Panc1 (cell line): Measurements from ENCODE around the gene TMEM62. TPM values are rescaled to one million over a fixed set of nuclear protein-coding genes. Genes with fewer than 3 reads are reported as not detected.

Experiments used
- ATAC-seq: fragments of 200-7000 bp; cut with Tn5 transposase; 2 replicates; pipeline ENCODE4 v1.9.1; 2020; ENCODE audit warnings: mild to moderate bottlenecking, moderate library complexity
- BruUV-seq: library from RNA; stranded (reverse); fragments of 400-500 nt; replicated peaks from 2 replicates; lab custom pipeline; 2021; lab: Mats Ljungman, UMichigan
- CTCF ChIA-PET: fragments of 300-600 bp; sonication (Branson Sonifier 250); formaldehyde crosslinking; loops from one replicate; lab custom pipeline; 2022; ENCODE audit warnings: antibody characterized with exemption; lab: Charles Lee
- POLR2A ChIA-PET: fragments of 300-600 bp; sonication (Branson Sonifier 250); formaldehyde crosslinking; loops from one replicate; lab custom pipeline; 2022; ENCODE audit warnings: antibody characterized with exemption; lab: Charles Lee
- DNase-seq: peaks from one replicate; pipeline ENCODE4 v3.0.0-alpha.2; 2010; ENCODE audit warnings: low read depth, low spot score
- H3K27ac ChIP-seq: 2 replicates; pipeline ENCODE4 v1.5.1; 2011; ENCODE audit warnings: mild to moderate bottlenecking, low read length, inconsistent platforms
- H3K27me3 ChIP-seq: fragments of 200-500 bp; sonication (Bioruptor generic); 2 replicates; pipeline ENCODE4 v1.6.0; 2014; ENCODE audit warnings: low read length, inconsistent platforms; ENCODE audit not compliant: control insufficient read depth, insufficient read depth
- H3K36me3 ChIP-seq: fragments of 200-500 bp; sonication (Bioruptor generic); 2 replicates; pipeline ENCODE4 v1.5.1; 2014; ENCODE audit warnings: inconsistent platforms, mild to moderate bottlenecking, low read length, moderate library complexity; ENCODE audit not compliant: control insufficient read depth, insufficient read depth
- H3K4me1 ChIP-seq: 2 replicates; pipeline ENCODE4 v1.5.1; 2011; ENCODE audit warnings: inconsistent platforms, mild to moderate bottlenecking, low read length, moderate library complexity; ENCODE audit not compliant: control insufficient read depth, insufficient read depth
- H3K4me3 ChIP-seq, 2 experiments: 2 replicates each; pipeline ENCODE4 v1.5.1; 2011 to 2012; ENCODE audit warnings: low read depth in 2 of 2, low read length in 2 of 2, mild to moderate bottlenecking in 2 of 2, inconsistent platforms in 1 of 2, moderate library complexity in 1 of 2
- H3K9me3 ChIP-seq: fragments of 200-500 bp; sonication (Bioruptor generic); 2 replicates; pipeline ENCODE4 v1.5.1; 2014; ENCODE audit warnings: low read depth, mild to moderate bottlenecking, inconsistent platforms, low read length, moderate library complexity; ENCODE audit not compliant: control insufficient read depth, insufficient read depth
- POLR2AphosphoS5 ChIP-seq: IDR thresholded peaks from 2 replicates; pipeline ENCODE4 v1.6.1; 2012; ENCODE audit warnings: mild to moderate bottlenecking, low read depth, low read length, moderate library complexity
- SIN3A ChIP-seq: IDR thresholded peaks from 2 replicates; pipeline ENCODE4 v1.6.1; 2012; ENCODE audit warnings: low read depth, mild to moderate bottlenecking, low read length, moderate library complexity, borderline replicate concordance; ENCODE audit not compliant: insufficient read depth
- TCF7L2 ChIP-seq: IDR thresholded peaks from 2 replicates; pipeline ENCODE4 v1.6.1; 2011; ENCODE audit warnings: mild to moderate bottlenecking, low read depth, low read length, inconsistent platforms
- in situ Hi-C: cut with HindIII; loops from 2 replicates; pipeline ENCODE4 v1.10.0; 2016; ENCODE audit warnings: low sequenced_read_pairs, low pct_unique_long_range_greater_than_20kb
- intact Hi-C: fragments of 100-400 bp; cut with micrococcal nuclease; formaldehyde crosslinking; loops from one replicate; pipeline ENCODE4 v1.10.0; 2022; ENCODE audit not compliant: unreplicated experiment
- total RNA-seq: library from RNA; stranded (reverse); gene quantifications from one replicate; pipeline ENCODE4 v1.2.1, GENCODE V29; 2021; ENCODE audit not compliant: unreplicated experiment
- TF ChIP-seq, protein P1 (sequence below): fragments of 450-650 bp; IDR thresholded peaks from 2 replicates; pipeline ENCODE4 v1.5.1; 2017; ENCODE audit warnings: mild to moderate bottlenecking
- TF ChIP-seq, protein P2 (sequence below), 2 experiments: IDR thresholded peaks; 2 replicates each; pipeline ENCODE4 v1.6.1; 2011 to 2012; ENCODE audit warnings: low read depth in 2 of 2, control low read depth in 1 of 2, low read length in 1 of 2, mild to moderate bottlenecking in 1 of 2, moderate library complexity in 1 of 2; ENCODE audit not compliant: insufficient read depth in 1 of 2

Gene TMEM62
- total RNA-seq, 1 experiment from 2014 or later = 20.4 TPM

DNA sequence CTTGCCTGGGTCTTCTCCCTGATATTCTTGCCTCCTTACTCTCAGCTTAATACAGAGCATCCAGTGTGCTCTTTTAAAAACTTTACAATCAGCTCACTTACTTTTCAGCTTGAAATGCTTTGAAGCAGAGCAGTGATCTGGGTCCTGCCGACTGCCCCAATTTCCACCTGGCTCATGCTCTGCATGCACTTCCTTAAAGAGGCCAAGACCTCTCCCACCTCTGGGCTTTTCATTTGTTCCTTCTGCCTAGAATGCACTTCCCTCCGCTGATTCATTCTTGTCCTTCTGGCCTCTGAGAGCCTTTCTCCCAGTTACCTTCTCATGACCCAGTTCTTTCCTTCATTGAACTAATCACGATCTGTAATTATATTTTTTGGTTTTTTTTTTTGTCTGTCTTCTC lies 49.9 kb downstream of the TMEM62 start:
- no peaks in the 10 kb centered on the region for H3K27me3 ChIP-seq
- ChIA-PET CTCF (no interaction called here), POLR2A (interaction anchor here (0.5 kb wide), 1 partner anchor 114 kb away, joined by 5 read pairs; no protein-coding TSS in a partner anchor)
- H3K9me3 ChIP-seq = no peaks in the 10 kb centered on the region
- no peaks in the 10 kb centered on the region for H3K36me3 ChIP-seq
- no peak for TF ChIP-seq SIN3A
- TF ChIP-seq, protein P1, sequence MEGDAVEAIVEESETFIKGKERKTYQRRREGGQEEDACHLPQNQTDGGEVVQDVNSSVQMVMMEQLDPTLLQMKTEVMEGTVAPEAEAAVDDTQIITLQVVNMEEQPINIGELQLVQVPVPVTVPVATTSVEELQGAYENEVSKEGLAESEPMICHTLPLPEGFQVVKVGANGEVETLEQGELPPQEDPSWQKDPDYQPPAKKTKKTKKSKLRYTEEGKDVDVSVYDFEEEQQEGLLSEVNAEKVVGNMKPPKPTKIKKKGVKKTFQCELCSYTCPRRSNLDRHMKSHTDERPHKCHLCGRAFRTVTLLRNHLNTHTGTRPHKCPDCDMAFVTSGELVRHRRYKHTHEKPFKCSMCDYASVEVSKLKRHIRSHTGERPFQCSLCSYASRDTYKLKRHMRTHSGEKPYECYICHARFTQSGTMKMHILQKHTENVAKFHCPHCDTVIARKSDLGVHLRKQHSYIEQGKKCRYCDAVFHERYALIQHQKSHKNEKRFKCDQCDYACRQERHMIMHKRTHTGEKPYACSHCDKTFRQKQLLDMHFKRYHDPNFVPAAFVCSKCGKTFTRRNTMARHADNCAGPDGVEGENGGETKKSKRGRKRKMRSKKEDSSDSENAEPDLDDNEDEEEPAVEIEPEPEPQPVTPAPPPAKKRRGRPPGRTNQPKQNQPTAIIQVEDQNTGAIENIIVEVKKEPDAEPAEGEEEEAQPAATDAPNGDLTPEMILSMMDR = no peak
- TF ChIP-seq POLR2AphosphoS5 = no peak
- TF ChIP-seq, protein P2, sequence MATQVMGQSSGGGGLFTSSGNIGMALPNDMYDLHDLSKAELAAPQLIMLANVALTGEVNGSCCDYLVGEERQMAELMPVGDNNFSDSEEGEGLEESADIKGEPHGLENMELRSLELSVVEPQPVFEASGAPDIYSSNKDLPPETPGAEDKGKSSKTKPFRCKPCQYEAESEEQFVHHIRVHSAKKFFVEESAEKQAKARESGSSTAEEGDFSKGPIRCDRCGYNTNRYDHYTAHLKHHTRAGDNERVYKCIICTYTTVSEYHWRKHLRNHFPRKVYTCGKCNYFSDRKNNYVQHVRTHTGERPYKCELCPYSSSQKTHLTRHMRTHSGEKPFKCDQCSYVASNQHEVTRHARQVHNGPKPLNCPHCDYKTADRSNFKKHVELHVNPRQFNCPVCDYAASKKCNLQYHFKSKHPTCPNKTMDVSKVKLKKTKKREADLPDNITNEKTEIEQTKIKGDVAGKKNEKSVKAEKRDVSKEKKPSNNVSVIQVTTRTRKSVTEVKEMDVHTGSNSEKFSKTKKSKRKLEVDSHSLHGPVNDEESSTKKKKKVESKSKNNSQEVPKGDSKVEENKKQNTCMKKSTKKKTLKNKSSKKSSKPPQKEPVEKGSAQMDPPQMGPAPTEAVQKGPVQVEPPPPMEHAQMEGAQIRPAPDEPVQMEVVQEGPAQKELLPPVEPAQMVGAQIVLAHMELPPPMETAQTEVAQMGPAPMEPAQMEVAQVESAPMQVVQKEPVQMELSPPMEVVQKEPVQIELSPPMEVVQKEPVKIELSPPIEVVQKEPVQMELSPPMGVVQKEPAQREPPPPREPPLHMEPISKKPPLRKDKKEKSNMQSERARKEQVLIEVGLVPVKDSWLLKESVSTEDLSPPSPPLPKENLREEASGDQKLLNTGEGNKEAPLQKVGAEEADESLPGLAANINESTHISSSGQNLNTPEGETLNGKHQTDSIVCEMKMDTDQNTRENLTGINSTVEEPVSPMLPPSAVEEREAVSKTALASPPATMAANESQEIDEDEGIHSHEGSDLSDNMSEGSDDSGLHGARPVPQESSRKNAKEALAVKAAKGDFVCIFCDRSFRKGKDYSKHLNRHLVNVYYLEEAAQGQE (IDR thresholded peaks at IDR 0.05; ENCODE audit: insufficient read depth in 1 of 2, low read depth in 2 of 2, low read length in 1 of 2) = no peak
- no peak for TF ChIP-seq TCF7L2
- DNase-seq = no peak
- peak overlapping the region; percentile 51 for H3K27ac ChIP-seq
- ATAC-seq = no peak
- intact Hi-C loops = no loop called here
- H3K4me1 ChIP-seq = peaks cover 12% of the 10 kb centered on the region
- in situ Hi-C loops = no loop called here
- BruUV-seq = no TSS peak
- H3K4me3 ChIP-seq = no peak overlapping the region

DNA sequence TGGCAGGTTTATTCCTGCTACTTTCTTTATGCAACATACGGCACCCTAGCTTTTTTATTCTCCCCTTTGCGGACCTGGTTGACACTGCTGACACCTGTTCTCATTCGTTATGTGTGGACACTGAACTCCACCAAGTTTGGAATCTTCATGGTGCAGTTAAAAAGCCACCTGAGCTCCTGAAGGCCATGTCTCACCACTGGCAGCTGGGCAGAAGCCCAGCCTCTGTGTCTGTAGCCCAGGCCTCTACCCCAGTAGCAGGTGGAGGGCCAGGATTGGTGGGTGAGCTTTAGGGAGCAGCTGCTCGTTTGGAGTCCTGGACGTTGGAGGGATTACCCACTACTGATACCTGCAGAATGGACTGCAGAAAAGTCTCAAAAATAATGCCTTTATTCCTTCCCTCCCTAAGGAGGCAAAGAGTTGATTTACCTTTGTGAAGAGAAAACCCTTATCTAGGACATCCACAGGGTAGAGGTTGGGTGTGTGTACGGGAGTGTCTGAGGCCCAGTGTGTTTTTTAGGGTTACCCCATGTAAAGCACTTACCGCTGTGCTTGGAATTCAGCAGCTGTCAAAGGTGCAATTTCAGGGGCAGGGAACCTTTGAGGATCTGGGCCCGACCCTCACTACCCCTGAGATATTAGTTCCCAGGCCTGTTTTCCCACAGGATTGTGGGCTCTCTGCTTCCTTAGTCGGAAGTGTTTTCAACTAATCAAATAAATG lies 51.2 kb downstream of the TMEM62 start:
- no peaks in the 10 kb centered on the region for H3K27me3 ChIP-seq
- peak overlapping the region; percentile 60 to 99 for H3K4me3 ChIP-seq
- CTCF ChIA-PET = interaction anchor here (0.7 kb wide), 1 partner anchor 112 kb away, joined by 3 read pairs; no protein-coding TSS in a partner anchor
- H3K4me1 ChIP-seq = peaks cover 12% of the 10 kb centered on the region
- ATAC-seq (no peak), DNase-seq (no peak)
- in situ Hi-C loops = no loop called here
- no peaks in the 10 kb centered on the region for H3K9me3 ChIP-seq
- POLR2A ChIA-PET = no interaction called here
- TF ChIP-seq, protein P1 = no peak
- H3K27ac ChIP-seq = peak overlapping the region; percentile 39; the same call in 1 of the 2 replicates
- BruUV-seq = no TSS peak
- intact Hi-C loops = no loop called here
- H3K36me3 ChIP-seq = no peaks in the 10 kb centered on the region; the same call in 1 of the 2 replicates
